ENCODE results near the gene SLC44A1.
A peak's percentile ranks its signal among the peaks of the same experiment; 100 is the strongest.

Gene SLC44A1

GRCh38 chr9:105354448-105354847 lies 110.0 kb downstream of the SLC44A1 start:
- no peak for DNase-seq (ENCODE audit: low spot score)
- TF ChIP-seq CTCF (IDR thresholded peaks at IDR 0.05; ENCODE audit: borderline replicate concordance, control extremely low read depth, extremely low read depth, insufficient read depth, missing control alignments): no peak
- in situ Hi-C loops (cut with MboI; ENCODE audit: low sequenced_read_pairs, unreplicated experiment): no loop called here

- in situ Hi-C loops (cut with MboI; ENCODE audit: low sequenced_read_pairs, unreplicated experiment): no loop called here
- DNase-seq (ENCODE audit: low spot score): no peak
- no peak for TF ChIP-seq CTCF (IDR thresholded peaks at IDR 0.05; ENCODE audit: borderline replicate concordance, control extremely low read depth, extremely low read depth, insufficient read depth, missing control alignments)
Measured at GRCh38 chr9:105355781-105356180, 111.3 kb downstream of the SLC44A1 start.

- TF ChIP-seq CTCF (IDR thresholded peaks at IDR 0.05; ENCODE audit: borderline replicate concordance, control extremely low read depth, extremely low read depth, insufficient read depth, missing control alignments): no peak
- in situ Hi-C loops (cut with MboI; ENCODE audit: low sequenced_read_pairs, unreplicated experiment): no loop called here
- peak; percentile 45 for DNase-seq (ENCODE audit: low spot score)
Measured at GRCh38 chr9:105357937-105358336, 113.5 kb downstream of the SLC44A1 start.

- DNase-seq (ENCODE audit: low spot score): no peak
- no peak for TF ChIP-seq CTCF (IDR thresholded peaks at IDR 0.05; ENCODE audit: borderline replicate concordance, control extremely low read depth, extremely low read depth, insufficient read depth, missing control alignments)
- in situ Hi-C loops (cut with MboI; ENCODE audit: low sequenced_read_pairs, unreplicated experiment): no loop called here
Measured at GRCh38 chr9:105359892-105360291, 115.4 kb downstream of the SLC44A1 start.

- no peak for TF ChIP-seq CTCF (IDR thresholded peaks at IDR 0.05; ENCODE audit: borderline replicate concordance, control extremely low read depth, extremely low read depth, insufficient read depth, missing control alignments)
- no peak for DNase-seq (ENCODE audit: low spot score)
- in situ Hi-C loops (cut with MboI; ENCODE audit: low sequenced_read_pairs, unreplicated experiment): no loop called here
Measured at GRCh38 chr9:105360344-105360743, 115.9 kb downstream of the SLC44A1 start.

- in situ Hi-C loops (cut with MboI; ENCODE audit: low sequenced_read_pairs, unreplicated experiment): no loop called here
- no peak for TF ChIP-seq CTCF (IDR thresholded peaks at IDR 0.05; ENCODE audit: borderline replicate concordance, control extremely low read depth, extremely low read depth, insufficient read depth, missing control alignments)
- DNase-seq (ENCODE audit: low spot score): no peak
Measured at GRCh38 chr9:105361873-105362272, 117.4 kb downstream of the SLC44A1 start.

- in situ Hi-C loops (cut with MboI; ENCODE audit: low sequenced_read_pairs, unreplicated experiment): no loop called here
- no peak for DNase-seq (ENCODE audit: low spot score)
- TF ChIP-seq CTCF (IDR thresholded peaks at IDR 0.05; ENCODE audit: borderline replicate concordance, control extremely low read depth, extremely low read depth, insufficient read depth, missing control alignments): no peak
Measured at GRCh38 chr9:105362470-105362869, 118.0 kb downstream of the SLC44A1 start.

All from GM13976 (cell line).